Amygdala (tissue), 56 donors: Measurements from ENCODE around the gene PPFIBP2.
A peak's percentile ranks its signal among the peaks of the same experiment; 100 is the strongest.

Source experiments
- DNase-seq, 56 donors: peaks; one replicate each; lab custom pipeline; 2025; lab: John Stamatoyannopoulos, UW

Gene PPFIBP2

GRCh38 chr11:7574491-7575130 lies 60.8 kb downstream of the PPFIBP2 start:
- DNase-seq: no peak

GRCh38 chr11:7575841-7576725 lies 62.3 kb downstream of the PPFIBP2 start:
- DNase-seq: peak in 12 of 56 donors; percentile 28 to 53 (median 34)

- DNase-seq: peak in 3 of 56 donors; percentile 22 to 42 (median 26)
Measured at GRCh38 chr11:7576726-7577290, 63.0 kb downstream of the PPFIBP2 start.

GRCh38 chr11:7577291-7578190 lies 63.7 kb downstream of the PPFIBP2 start:
- peak in 53 of 56 donors; percentile 30 to 91 (median 75) for DNase-seq

GRCh38 chr11:7578276-7578955 lies 64.6 kb downstream of the PPFIBP2 start:
- DNase-seq: peak in 2 of 56 donors; percentile 46 to 48

- DNase-seq: no peak
Measured at GRCh38 chr11:7579361-7579791, 65.6 kb downstream of the PPFIBP2 start.

GRCh38 chr11:7581021-7581590 lies 67.3 kb downstream of the PPFIBP2 start:
- DNase-seq: no peak

- peak in 1 of 56 donors; percentile 18 for DNase-seq
Measured at GRCh38 chr11:7582338-7582985, 68.7 kb downstream of the PPFIBP2 start.

- DNase-seq: no peak
Measured at GRCh38 chr11:7583248-7583647, 69.4 kb downstream of the PPFIBP2 start.

- DNase-seq: no peak
Measured at GRCh38 chr11:7584910-7585309, 71.1 kb downstream of the PPFIBP2 start.

GRCh38 chr11:7585816-7586215 lies 72.0 kb downstream of the PPFIBP2 start:
- DNase-seq: no peak

- no peak for DNase-seq
Measured at GRCh38 chr11:7586376-7586775, 72.6 kb downstream of the PPFIBP2 start.

- DNase-seq: peak in 4 of 56 donors; percentile 28 to 56 (median 42)
Measured at GRCh38 chr11:7587712-7588111, 73.9 kb downstream of the PPFIBP2 start.

- DNase-seq: no peak
Measured at GRCh38 chr11:7589861-7590260, 76.1 kb downstream of the PPFIBP2 start.

GRCh38 chr11:7590529-7590928 lies 76.7 kb downstream of the PPFIBP2 start:
- no peak for DNase-seq

- DNase-seq: peak in 8 of 56 donors; percentile 23 to 56 (median 33)
Measured at GRCh38 chr11:7591107-7591894, 77.5 kb downstream of the PPFIBP2 start.

GRCh38 chr11:7591987-7592386 lies 78.2 kb downstream of the PPFIBP2 start:
- no peak for DNase-seq

GRCh38 chr11:7592711-7593110 lies 78.9 kb downstream of the PPFIBP2 start:
- peak in 1 of 56 donors; percentile 20 for DNase-seq
